GM20000 (cell line): ENCODE results near the gene UNC50.

Experiments
- DNase-seq: peaks from one replicate; pipeline ENCODE4 v3.0.0; 2012; ENCODE audit warnings: low spot score
- TF ChIP-seq, protein P1 (sequence below): IDR thresholded peaks from 2 replicates; pipeline ENCODE4 v1.5.1; 2012; ENCODE audit warnings: mild to moderate bottlenecking, control low read depth; ENCODE audit errors: extremely low read depth, missing control alignments

UNC50 gene

DNA sequence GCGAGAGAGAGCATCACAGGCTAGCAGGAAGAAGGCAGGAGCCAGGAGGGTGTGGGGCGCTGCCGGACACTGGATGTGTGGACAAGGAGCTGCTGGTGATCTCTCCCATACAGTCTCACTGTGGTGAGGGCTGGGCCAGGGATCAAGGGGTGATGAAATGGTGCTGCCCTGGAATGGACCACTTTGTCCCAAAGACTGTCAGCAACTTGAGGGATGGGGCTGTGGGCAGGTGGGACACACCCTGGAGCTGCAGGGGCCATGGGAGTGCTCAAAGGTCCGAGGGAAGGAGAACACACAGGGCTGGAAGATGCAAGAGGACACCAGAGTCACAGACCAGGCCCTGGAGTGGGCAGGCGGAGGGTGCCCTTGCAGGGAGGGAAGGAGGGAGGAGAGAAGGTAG, 38.0 kb upstream of the UNC50 start:
- TF ChIP-seq, protein P1, sequence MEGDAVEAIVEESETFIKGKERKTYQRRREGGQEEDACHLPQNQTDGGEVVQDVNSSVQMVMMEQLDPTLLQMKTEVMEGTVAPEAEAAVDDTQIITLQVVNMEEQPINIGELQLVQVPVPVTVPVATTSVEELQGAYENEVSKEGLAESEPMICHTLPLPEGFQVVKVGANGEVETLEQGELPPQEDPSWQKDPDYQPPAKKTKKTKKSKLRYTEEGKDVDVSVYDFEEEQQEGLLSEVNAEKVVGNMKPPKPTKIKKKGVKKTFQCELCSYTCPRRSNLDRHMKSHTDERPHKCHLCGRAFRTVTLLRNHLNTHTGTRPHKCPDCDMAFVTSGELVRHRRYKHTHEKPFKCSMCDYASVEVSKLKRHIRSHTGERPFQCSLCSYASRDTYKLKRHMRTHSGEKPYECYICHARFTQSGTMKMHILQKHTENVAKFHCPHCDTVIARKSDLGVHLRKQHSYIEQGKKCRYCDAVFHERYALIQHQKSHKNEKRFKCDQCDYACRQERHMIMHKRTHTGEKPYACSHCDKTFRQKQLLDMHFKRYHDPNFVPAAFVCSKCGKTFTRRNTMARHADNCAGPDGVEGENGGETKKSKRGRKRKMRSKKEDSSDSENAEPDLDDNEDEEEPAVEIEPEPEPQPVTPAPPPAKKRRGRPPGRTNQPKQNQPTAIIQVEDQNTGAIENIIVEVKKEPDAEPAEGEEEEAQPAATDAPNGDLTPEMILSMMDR = no peak
- no peak for DNase-seq

DNA sequence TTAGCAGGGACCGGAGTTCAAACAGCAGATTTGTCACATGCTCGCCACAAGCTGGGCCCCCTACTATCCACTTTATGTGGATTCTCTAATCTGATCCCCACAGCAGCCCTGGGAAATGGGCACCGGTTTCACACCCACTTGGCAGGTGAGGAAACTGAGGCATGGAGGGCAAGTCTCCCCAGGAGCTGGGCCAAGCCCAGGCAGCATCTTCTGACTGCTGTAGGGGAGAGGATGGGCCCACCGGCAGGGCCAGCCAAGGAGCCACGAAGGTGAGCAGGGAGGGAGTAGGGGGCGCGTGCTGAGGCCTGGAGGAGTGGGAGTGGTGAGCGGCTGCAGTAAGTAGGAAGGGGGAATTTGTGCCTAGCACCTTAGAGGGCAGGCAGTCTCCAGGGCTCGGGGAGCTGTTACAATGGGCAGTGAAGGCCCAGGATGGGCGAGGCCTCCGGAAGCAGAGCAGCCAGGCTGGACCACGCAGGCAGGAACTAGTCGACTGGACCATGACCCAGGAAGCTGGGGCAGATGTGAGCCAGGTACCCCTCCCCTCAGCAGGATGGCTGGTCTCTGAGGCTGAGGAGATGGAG, 37.2 kb upstream of the UNC50 start:
- TF ChIP-seq, protein P1 = no peak
- DNase-seq = no peak

DNA sequence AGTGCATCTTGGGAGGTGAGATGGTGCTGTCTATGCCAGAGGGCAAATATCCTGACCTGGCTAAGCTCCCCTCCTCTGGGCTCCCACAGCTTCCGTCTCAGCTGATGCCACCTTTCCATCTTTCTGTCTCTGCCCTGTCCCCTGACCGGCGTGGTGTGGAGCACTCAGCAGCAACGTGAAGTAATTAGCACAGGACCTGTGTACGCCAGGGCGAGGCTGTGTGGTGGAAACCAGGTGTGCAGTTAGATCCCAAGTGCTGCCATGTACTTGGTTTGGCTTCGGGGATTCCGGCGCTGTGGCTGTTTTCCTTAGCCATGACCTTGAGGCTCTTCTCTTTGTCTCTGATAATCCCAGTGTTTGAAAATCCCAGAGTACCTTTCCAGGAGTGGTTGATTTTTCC, 36.6 kb upstream of the UNC50 start:
- DNase-seq = no peak

DNA sequence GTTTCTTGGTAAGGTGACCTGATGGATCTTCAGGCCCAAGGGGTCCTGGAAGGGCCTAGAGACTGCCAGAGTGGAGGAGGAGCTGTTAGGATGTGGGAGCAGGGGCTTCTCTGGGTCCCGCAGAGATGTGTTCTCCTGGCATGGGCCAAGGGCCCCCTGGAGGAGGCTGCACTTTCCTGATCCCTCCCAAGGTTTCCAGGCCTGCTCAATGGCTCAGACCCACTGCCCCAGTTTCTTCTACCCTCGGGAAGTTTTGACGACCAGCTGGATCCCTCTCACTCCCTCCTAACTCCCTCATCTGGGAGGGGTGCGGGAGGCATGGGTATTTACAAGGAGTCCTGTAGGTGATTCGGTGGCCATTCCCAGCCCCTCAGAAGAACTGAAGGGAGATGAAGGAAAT, 36.2 kb upstream of the UNC50 start:
- DNase-seq = no peak
- TF ChIP-seq, protein P1 = no peak

More for the DNA sequence above, 36.6 kb upstream of the UNC50 start:
- TF ChIP-seq, protein P1 = no peak

DNA sequence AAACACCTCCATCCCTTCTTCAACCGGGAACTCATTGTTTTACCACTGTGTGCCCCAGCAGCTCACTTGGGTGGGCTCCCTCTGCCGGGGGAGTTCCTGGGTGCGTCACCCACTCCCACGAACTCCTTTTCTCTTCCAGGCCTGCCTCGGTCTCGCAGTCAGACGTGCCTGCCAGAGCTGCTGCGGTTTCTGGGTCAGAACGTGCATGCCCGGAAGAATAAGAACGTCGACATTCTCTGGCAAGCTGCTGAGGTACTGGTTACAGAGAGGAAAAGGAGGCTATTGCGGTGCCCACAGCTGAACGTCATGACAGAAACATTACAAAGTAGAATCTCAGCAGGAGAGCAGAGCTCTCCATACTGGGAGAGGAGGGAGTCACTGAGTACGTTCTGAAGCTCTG, 35.7 kb upstream of the UNC50 start:
- TF ChIP-seq, protein P1 = no peak
- DNase-seq = no peak

DNA sequence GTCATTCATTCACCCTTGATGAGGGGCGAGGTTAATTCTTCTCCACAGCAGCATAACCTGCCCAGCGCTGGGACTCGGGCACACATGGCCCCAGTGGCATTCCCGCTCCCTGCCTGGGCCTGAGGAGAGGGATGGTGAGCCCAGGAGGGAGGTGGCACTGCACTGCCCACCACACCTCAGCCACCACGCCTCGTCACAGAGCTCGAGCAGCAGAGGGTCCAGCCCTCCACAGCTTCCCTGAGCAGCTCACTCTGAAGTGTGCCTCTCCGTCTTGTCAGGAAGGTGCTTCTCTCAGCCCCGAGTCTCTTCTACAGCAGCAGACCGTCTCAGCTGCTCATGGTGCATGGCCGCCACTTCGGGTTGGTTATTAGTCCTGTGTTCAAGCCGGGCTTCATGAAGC, 35.0 kb upstream of the UNC50 start:
- DNase-seq = no peak
- TF ChIP-seq, protein P1 = no peak

DNA sequence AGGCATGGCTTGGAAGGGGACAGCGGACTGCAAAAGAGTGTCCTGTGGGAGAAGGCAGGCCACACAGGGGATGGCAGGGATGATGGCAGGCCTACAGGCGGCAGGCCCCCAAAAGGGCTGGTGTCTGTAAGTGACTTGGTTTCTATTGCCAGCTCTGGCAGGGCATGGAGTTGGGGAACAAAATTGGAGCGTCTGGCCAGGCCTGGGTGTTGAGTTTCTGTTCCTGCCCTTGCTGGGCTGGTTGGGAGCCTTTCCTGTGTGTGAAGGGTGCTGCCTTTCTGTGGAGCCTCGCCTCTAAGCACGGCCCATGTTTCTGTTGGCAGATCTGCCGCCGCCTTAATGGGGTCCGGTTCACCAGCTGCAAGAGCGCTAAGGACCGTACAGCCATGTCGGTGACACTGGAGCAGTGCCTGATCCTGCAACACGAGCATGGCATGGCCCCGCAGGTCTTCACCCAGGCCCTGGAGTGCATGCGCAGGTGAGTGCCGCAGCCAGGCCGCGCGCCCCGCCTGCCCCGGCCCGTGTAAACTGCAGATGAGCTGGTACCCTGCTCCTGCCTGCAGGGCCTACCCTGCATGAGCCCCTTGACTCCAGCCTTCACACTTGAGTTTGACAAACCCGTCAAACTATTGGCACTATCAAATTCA, 31.6 kb upstream of the UNC50 start:
- no peak for DNase-seq
- TF ChIP-seq, protein P1 = no peak
